DOHH2 (cell line): ENCODE data around the gene ABHD14A.

Source experiments
- CTCF ChIP-seq: fragments of 200-600 bp; sonication (generic); IDR thresholded peaks from one replicate; pipeline ENCODE4 v1.5.1; 2014; ENCODE audit warnings: antibody characterized with exemption, mild to moderate bottlenecking, low read depth, low read length; ENCODE audit not compliant: poor library complexity, severe bottlenecking
- EZH2phosphoT487 ChIP-seq: fragments of 200-600 bp; sonication (generic); IDR thresholded peaks from 2 replicates; pipeline ENCODE4 v1.6.1; 2017; ENCODE audit warnings: borderline replicate concordance, mild to moderate bottlenecking, antibody characterized with exemption, low read length, moderate library complexity, mixed read lengths

GRCh38 chr3:52029535-52029934 is 54.7 kb downstream of the ABHD14A start:
- no peak for TF ChIP-seq CTCF
- no peak for TF ChIP-seq EZH2phosphoT487
